ENCODE data around the gene NAIF1. TPM values are rescaled to one million over a fixed set of nuclear protein-coding genes. Genes with fewer than 3 reads are reported as not detected.
"Not testable (repeated sequence)": the region's sequence is repeated elsewhere in the genome, so short reads cannot be mapped to it uniquely, and the experiment has no call there.

Gene NAIF1
- total RNA-seq, 1 donor from 2014 or later: 12.3 TPM

DNA sequence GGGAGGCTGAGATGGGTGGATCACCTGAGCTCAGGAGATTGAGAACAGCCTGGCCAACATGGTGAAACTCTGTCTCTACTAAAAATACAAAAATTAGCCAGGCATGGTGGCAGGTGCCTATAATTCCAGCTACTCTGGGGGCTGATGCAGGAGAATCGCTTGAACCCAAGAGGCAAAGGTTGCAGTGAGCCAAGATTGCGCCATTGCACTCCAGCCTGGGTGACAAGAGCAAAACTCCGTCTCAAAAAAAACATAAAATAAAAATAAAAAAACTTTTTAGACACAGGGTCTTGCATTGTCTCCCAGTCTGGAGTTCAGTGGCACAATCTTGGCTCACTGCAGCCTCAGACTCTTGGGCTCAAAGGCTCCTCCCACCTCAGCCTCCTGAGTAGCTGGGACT lies 30.6 kb downstream of the NAIF1 start:
- not testable (repeated sequence) for DNase-seq (ENCODE audit: low read depth)

DNA sequence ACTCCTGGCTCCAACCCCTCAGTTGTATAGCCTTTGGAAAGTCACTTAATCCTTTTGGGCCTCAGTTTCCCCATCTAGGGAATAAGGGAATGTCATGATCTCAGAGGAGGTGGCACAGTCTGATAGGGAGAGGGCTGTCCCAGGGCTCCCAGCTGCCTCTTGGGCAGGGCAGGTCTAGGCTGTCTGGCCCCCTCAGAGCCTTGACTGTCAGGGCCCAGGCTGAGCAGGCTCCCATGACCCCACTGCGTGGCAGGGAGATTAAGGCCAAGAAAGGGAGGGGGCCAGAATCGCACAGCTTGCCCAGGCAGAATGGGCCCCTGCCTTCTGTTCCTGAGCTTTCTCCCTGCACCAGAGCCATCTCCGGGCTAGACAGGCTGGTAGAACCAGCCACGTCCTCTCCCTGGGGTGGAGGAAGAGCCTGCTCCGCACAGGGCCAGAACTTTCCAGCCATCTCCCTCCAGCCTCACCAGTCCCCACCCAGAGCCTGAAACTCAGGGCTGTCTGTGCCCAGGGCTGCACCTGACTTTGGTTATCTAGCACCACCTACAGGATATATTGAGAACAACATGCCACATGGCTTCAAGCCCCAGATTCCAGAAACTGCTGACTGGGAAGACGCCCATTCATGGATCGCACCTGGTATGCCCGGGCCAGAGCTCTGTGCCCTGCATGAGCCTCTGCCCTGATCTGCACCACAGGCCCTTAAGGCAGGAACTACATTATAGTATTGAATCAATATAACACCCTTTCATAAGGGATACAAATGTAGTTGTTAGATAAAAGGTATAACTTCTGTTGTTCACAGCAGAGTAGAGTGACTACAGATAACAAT lies 32.1 kb downstream of the NAIF1 start:
- DNase-seq (ENCODE audit: low read depth): peak; percentile 75

DNA sequence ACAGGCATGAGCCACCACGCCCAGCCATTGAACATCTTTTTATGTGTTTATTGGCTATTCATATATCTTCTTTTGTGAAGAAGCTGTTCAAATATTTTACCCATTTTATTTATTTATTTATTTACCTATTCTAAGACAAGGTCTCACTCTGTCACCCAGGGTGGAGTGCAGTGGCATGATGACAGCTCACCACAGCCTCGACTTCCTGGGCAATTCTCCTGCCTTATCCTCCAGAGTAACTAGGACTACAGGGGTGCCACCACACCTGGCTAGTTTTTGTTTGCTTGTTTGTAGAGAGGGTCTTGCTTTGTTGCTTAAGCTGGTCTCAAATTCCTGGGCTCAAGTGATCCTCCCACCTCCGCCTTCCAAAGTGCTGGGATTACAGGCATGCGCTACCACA lies 33.5 kb downstream of the NAIF1 start:
- no peak for DNase-seq (ENCODE audit: low read depth)

DNA sequence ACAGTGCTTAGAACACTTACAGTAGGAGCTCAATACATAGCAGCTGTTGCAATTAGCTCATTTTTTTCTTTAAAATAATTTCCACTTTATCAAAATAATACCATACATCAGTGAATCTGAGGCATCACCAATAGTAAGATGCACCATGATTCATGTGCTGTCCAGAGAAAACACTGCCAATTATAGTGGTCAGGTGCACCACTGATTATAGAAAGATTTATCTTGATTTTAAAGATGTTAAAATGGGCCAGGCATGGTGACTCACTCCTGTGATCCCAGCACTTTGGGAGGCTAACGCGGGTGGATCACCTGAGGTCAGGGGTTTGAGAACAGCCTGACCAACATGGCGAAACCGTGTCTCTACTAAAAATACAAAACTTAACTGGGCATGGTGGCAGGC lies 39.4 kb downstream of the NAIF1 start:
- DNase-seq (ENCODE audit: low read depth): no peak

DNA sequence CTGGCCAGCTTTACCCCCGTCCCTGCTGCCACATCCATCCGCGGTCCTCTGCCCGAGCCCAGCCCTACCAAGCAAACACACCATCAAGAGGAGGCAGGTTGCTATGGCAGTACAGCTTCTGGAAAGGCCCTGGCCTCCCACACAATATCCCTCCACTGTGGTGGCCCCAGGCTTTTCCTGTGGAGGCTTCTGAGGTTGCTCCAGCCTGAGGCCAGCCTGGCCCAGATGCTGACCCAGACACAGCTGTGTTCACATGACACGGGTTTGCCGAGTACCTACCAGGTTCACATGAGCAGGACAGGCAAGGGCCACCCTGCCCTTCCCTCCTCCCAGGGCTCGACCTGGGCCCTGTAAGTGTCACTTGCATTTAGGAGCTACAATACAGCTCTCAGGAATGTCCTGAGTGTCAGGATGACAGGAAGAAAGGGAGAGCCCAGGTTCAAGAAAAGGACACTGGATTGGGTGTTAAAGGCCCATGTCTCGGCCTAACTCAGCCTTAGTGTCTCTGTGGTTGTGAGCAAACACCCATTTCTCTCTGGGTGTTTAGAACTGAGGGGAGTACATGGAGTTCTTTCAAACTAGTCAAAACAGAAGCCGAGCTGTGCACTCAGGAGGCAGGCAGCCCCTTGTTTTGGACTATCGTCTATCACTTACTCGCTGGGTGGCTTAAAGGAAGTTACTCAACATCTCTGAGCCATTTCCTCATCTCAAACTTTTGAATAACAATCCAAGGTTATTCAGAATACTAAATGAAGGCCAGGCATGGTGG lies 40.2 kb downstream of the NAIF1 start:
- no peak for DNase-seq (ENCODE audit: low read depth)

DNA sequence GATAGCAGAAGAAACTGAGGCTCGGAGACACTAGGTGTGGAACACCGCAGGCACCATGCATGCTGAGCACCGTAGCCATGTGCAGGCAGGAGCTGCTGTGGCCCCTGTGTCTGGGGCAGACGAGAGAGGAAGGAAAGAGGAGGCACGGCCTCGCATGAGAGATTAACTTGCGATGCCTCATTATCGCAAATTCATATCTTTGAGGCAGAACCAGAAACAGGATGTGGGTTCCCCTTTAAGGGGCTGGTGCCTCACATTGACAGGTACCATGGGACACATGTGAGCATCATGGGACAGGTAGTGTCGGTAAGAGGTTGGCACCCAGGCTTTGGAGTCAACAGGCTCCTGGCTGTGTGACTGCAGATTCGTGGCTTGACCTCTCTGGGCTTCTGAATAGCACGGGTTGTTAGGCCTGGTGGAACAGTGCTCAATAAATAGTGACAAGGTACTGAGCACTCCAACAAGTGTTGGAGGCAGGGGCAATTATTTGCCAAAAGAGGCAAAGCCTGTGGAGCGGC lies 40.8 kb downstream of the NAIF1 start:
- no peak for DNase-seq (ENCODE audit: low read depth)

DNA sequence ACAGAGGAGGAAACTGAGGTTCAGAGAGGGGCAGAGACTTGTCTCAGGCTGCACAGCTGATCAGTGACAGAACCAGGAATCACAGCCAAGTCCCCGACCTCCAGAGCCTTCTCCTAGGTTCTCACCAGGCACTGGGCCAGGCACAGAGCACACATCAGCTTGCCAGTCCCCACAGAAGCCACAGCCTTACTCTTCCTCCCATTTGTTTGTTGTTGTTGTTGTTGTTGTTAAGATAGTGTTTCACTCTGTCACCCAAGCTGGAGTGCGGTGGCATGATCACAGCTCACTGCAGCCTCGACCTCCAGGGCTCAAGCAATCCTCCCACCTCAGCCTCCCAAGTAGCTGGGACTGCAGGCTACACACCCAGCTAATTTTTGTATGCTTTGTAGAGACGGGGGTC lies 41.4 kb downstream of the NAIF1 start:
- DNase-seq (ENCODE audit: low read depth): no peak

DNA sequence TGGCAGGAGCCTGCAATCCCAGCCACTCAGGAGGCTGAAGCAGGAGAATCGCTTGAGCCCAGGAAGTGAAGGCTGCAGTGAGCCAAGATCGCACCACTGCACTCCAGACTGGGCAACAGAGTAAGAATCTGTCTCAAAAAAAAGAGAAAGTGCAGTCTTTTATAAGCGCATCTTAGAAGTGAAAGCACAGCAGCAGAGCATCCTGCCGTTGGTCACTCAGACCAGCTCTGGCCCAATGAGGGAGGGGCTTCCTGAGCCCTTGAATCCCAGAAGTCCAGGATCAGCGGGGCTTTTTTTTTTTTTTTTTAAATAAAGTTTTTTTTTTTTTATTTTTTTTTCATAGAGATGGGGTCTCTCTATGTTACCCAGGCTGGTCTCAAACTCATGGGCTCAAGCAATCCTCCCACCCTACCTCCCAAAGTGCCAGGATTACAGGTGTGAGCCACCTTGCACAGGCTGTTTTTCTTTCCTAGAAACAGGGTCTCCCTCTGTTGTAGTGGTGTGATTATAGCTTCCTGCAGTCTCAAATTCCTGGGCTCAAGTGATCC lies 42.3 kb downstream of the NAIF1 start:
- no peak for DNase-seq (ENCODE audit: low read depth)

DNA sequence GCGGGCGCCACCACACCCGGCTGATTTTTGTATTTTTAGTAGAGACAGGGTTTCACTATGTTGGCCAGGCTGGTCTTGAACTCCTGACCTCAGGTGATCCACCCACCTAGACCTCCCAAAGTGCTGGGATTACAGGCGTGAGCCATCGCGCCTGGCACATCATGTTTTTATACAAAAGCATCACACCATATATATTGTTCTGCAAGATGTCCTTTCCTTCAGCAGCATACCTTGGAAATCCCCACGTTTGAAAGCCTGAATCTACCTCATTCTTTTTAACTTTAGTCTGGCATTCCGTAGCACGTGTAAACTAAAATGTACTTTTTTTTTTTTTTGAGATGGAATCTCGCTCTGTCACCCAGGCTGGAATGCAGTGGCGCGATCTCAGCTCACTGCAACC lies 43.4 kb downstream of the NAIF1 start:
- DNase-seq (ENCODE audit: low read depth): not testable (repeated sequence)

DNA sequence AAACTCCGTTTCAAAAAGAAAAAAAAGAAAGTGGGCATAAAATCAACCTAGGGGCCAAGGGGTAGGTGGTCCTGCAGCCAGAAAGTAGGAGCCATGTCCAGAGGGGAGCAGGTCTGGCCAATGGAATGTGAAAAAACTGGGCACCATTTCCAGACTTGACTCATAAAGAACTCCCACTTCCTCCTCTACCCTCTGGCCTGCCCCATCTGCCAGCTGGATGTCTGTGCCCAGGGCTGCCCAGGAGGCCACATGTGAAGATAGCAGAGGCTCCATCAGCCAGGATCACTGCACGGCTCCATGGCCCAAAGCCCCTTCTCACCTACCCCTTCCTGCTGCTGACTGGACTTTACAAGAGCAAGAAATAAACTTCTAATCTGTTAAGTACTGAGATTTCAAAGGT lies 44.2 kb downstream of the NAIF1 start:
- peak; percentile 24 for DNase-seq (ENCODE audit: low read depth)

DNA sequence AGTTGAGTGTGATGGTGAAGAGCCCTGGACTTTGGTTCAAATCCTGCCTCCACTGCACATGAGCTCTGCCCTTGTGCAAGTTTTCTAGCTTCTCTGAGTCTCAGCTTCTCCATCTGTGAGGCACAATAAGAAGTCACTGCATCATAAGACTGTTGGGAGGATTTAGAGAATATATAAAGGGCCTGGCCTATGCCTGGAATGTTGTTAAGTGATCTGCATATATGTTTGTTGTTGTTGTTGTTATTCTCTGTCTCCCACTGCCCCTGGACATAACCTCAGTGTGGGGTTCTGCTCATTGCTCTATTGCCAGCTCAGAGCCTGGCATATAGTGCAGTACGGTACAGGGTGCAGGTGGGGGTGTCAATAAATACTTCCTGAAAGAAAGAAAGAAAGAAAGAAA lies 46.0 kb downstream of the NAIF1 start:
- DNase-seq (ENCODE audit: low read depth): no peak

DNA sequence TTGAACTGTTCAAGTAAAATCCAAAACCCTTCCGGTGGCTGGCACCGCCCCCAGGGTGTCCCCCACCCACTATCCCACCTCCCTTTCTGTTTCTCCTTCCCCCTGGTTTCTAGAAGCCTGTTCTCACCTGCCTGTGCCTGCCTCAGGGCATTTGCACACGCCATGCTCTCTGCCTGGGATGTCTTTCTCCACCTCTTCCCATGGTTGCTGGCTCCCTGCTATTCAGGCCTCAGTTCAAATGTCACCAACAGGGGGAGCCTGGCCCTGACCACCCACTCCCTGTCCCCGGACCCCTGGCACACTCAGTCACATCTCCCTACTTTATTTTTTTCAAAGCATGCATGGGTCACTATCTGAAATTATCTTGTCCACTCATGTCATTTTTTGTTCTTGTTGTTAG lies 46.4 kb downstream of the NAIF1 start:
- DNase-seq (ENCODE audit: low read depth): no peak

DNA sequence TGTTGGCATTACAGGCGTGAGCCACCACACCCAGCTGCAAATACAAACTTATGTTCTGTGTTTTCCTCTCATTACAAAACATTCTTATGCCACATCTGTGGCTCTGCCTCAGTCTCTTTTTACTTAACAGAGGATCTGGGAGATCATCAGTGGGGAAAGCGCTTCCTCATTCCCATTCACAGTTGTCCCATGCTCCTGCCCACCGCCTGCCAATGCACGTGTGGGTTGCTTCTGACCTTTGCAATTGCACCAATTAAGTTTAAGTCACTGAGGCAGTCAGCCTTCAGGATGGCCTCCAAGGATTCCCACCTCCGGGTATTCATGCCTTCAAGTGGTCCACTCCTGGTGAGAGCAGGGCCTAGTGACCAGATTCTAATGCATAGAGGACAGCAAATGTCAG lies 51.4 kb downstream of the NAIF1 start:
- no peak for DNase-seq (ENCODE audit: low read depth)

Other genes starting within 250 kb of the NAIF1 start
- gene ENG, start 212.7 kb downstream of the NAIF1 start, total RNA-seq: 10.5 and 12.5 TPM in 2 replicates
- 611 and 777 TPM in 2 replicates for gene AK1, start 189.6 kb downstream of the NAIF1 start, total RNA-seq
- gene ST6GALNAC6, start 167.7 kb downstream of the NAIF1 start, total RNA-seq: 111 and 121 TPM in 2 replicates
- gene ST6GALNAC4, start 150.3 kb downstream of the NAIF1 start, total RNA-seq: 114 and 195 TPM in 2 replicates
- gene PIP5KL1, start 136.5 kb downstream of the NAIF1 start, total RNA-seq: 0.36 and 1.5 TPM in 2 replicates
- gene DPM2, start 129.5 kb downstream of the NAIF1 start, total RNA-seq: 12.5 and 12.6 TPM in 2 replicates
- 4.8 and 6.7 TPM in 2 replicates for gene EEIG1, start 86.3 kb downstream of the NAIF1 start, total RNA-seq
- gene SLC25A25, start 912 bp upstream of the NAIF1 start, total RNA-seq: 36.5 and 46.1 TPM in 2 replicates
- gene PTGES2, start 60.4 kb upstream of the NAIF1 start, total RNA-seq: 65.9 and 68.6 TPM in 2 replicates
- gene LCN2, start 82.1 kb upstream of the NAIF1 start, total RNA-seq: not detected in 2 replicates
- 286 and 586 TPM in 2 replicates for gene BBLN, start 92.9 kb upstream of the NAIF1 start, total RNA-seq
- 47.4 and 58.5 TPM in 2 replicates for gene CIZ1, start 124.3 kb upstream of the NAIF1 start, total RNA-seq
- 0.10 TPM in 1 of 2 replicates, not detected in the other for gene DNM1, start 136.1 kb upstream of the NAIF1 start, total RNA-seq
- gene GOLGA2, start 208.7 kb upstream of the NAIF1 start, total RNA-seq: 121 and 160 TPM in 2 replicates
- gene SWI5, start 209.0 kb upstream of the NAIF1 start, total RNA-seq: 41.3 and 42.2 TPM in 2 replicates

All from myocyte (in vitro differentiated cells).